Dermis microvascular lymphatic vessel endothelial cell (primary cell): Measurements from ENCODE around the gene FRMD6. TPM values are rescaled to one million over a fixed set of nuclear protein-coding genes. Genes with fewer than 3 reads are reported as not detected.

Experiments
- DNase-seq, 2 donors: peaks; one replicate each; pipeline versions ENCODE4 v3.0.0 to v3.0.0-alpha.2; 2010; ENCODE audit warnings: low read depth in 2 of 2
- total RNA-seq: library from RNA; depleted of rRNA; stranded (reverse); fragments of >200 nt; gene quantifications from 2 replicates; pipeline ENCODE4 v1.2.1, GENCODE V29; 2014

FRMD6 gene
- total RNA-seq, 1 donor from 2014 or later = 187 TPM

DNA sequence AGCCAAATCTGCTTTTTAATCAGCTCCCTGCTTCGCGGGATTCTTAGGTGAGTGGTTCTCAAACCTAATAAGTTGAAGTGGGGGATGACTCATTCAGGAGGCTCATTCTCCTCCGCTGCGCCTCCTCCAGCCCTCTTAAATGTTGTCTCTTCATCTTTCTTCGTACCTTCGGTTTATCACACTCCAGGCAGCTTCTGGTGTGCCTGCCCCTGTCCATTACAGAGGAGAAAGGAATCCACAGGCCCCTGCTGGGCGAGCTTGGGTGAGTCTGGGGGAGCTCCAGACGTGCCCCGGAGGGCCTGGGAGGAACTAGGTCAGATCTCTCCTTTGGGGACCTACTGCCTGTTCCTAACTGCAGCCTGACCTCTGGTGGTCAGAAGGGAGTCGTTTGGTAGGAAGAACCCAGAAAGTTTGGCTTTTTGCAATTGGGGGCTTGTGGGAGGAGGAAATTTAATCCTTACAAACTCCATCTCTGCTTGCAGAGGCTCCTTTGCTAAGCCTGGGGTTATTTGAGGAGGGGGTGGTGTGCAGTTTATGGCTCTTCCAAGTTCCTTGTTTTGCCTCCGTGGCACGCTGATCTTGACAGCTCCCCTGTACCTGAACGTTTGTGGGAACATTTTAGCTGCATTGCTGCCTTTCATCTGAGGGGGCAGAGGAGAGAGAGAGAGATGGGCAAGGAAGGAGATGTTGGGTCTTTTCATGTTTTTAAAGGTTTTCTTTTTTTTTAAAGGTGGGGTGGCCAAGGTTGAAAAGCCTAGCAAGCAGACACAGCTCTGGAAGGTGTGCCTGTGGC is 124.6 kb downstream of the FRMD6 start:
- peak; percentile 40 to 67 for DNase-seq

- peak; percentile 32 to 65 for DNase-seq
Observed at GRCh38 chr14:51780006-51780692, 128.4 kb downstream of the FRMD6 start.

Other genes with a start within 250 kb of the FRMD6 start
- 4.6 and 9.4 TPM in 2 replicates for gene GNG2, start 208.7 kb downstream of the FRMD6 start, total RNA-seq